HL-60 (cell line): Measurements from ENCODE around the gene ARL6IP5.

Experiments used
- GABPA ChIP-seq: IDR thresholded peaks from 2 replicates; pipeline ENCODE4 v1.6.1; 2012; ENCODE audit warnings: low read depth
- SPI1 ChIP-seq: IDR thresholded peaks from 2 replicates; pipeline ENCODE4 v1.6.1; 2012; ENCODE audit warnings: low read depth, mild to moderate bottlenecking, borderline replicate concordance
- TF ChIP-seq, protein P1 (sequence below): IDR thresholded peaks from one replicate; pipeline ENCODE4 v1.5.1; 2011; ENCODE audit warnings: low read length, control low read depth, inconsistent platforms; ENCODE audit not compliant: insufficient read depth
- TF ChIP-seq, protein P2 (sequence below): IDR thresholded peaks from 2 replicates; pipeline ENCODE4 v1.6.1; 2012; ENCODE audit warnings: low read depth; ENCODE audit not compliant: insufficient replicate concordance

DNA sequence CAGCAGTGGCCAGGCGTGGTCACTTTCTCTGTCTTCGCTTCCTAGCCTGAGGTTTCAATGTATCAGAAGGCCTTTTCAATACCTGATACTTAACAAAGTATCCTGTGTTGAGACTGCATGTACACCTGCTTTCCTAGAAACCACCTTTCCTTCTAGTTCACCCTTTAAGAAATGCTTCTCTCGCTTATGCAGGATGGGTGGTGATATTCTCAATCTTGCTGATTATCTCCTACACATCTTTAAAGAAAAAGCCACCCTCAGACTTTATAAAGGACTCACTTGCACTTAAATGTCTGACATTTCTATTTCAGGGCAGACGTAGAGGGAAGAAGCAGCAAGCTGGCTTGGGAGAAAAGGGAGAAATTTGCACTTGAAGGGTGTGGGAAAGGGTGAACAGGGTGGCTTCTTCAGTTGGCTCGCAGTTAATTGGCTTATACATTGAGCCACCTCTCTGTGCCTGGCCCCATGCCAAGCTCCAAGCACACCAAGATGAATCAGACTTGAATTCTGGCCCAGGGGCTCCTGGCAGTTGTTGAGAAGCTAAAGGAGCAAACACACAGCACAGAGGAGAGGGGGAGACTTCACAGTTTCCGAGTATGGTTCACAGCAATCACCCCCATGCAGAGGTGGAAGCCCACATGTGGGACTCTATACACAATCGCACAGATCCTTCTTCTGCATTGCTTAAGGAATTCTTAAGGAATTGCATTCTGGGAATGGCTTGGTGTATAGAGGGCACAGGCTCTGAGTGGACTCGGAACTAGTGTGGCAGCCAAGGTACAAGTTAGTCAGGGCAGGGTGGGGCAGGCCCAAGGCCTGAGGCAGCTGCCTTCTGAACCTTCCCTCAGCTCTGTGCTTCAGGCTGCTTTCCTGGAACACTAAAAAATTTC, 1.3 kb downstream of the ARL6IP5 start:
- TF ChIP-seq, protein P1, sequence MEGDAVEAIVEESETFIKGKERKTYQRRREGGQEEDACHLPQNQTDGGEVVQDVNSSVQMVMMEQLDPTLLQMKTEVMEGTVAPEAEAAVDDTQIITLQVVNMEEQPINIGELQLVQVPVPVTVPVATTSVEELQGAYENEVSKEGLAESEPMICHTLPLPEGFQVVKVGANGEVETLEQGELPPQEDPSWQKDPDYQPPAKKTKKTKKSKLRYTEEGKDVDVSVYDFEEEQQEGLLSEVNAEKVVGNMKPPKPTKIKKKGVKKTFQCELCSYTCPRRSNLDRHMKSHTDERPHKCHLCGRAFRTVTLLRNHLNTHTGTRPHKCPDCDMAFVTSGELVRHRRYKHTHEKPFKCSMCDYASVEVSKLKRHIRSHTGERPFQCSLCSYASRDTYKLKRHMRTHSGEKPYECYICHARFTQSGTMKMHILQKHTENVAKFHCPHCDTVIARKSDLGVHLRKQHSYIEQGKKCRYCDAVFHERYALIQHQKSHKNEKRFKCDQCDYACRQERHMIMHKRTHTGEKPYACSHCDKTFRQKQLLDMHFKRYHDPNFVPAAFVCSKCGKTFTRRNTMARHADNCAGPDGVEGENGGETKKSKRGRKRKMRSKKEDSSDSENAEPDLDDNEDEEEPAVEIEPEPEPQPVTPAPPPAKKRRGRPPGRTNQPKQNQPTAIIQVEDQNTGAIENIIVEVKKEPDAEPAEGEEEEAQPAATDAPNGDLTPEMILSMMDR = no peak
- no peak for TF ChIP-seq GABPA
- TF ChIP-seq SPI1 = no peak
- TF ChIP-seq, protein P2, sequence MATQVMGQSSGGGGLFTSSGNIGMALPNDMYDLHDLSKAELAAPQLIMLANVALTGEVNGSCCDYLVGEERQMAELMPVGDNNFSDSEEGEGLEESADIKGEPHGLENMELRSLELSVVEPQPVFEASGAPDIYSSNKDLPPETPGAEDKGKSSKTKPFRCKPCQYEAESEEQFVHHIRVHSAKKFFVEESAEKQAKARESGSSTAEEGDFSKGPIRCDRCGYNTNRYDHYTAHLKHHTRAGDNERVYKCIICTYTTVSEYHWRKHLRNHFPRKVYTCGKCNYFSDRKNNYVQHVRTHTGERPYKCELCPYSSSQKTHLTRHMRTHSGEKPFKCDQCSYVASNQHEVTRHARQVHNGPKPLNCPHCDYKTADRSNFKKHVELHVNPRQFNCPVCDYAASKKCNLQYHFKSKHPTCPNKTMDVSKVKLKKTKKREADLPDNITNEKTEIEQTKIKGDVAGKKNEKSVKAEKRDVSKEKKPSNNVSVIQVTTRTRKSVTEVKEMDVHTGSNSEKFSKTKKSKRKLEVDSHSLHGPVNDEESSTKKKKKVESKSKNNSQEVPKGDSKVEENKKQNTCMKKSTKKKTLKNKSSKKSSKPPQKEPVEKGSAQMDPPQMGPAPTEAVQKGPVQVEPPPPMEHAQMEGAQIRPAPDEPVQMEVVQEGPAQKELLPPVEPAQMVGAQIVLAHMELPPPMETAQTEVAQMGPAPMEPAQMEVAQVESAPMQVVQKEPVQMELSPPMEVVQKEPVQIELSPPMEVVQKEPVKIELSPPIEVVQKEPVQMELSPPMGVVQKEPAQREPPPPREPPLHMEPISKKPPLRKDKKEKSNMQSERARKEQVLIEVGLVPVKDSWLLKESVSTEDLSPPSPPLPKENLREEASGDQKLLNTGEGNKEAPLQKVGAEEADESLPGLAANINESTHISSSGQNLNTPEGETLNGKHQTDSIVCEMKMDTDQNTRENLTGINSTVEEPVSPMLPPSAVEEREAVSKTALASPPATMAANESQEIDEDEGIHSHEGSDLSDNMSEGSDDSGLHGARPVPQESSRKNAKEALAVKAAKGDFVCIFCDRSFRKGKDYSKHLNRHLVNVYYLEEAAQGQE = no peak
